Stimulated activated CD4-positive, alpha-beta T cell treated with anti-CD3 and anti-CD28 coated beads, Interleukin-15, amount 100 ng/mL, for 1 hour (primary cell): ENCODE results near the gene RAB5A.
"Not testable (repeated sequence)": the region's sequence is repeated elsewhere in the genome, so short reads cannot be mapped to it uniquely, and the experiment has no call there.

Source experiments
- DNase-seq, 2 donors: peaks; one replicate each; pipeline ENCODE4 v3.0.0-alpha.2; 2020; ENCODE audit warnings: low read depth in 1 of 2, low spot score in 1 of 2

RAB5A gene

GRCh38 chr3:19947549-19948225 lies 790 bp downstream of the RAB5A start:
- DNase-seq = peak; percentile 9 to 21

- DNase-seq = no peak
These were observed 1.3 kb downstream of the RAB5A start for GRCh38 chr3:19948226-19948591.

- no peak for DNase-seq
These were observed 3.4 kb downstream of the RAB5A start for GRCh38 chr3:19950316-19950715.

- DNase-seq = no peak
These were observed 7.8 kb downstream of the RAB5A start for GRCh38 chr3:19954676-19955075.

GRCh38 chr3:19957354-19957753 lies 10.5 kb downstream of the RAB5A start:
- DNase-seq = not testable (repeated sequence)

- DNase-seq = no peak
These were observed 12.6 kb downstream of the RAB5A start for GRCh38 chr3:19959505-19959904.

GRCh38 chr3:19960696-19961095 lies 13.8 kb downstream of the RAB5A start:
- no peak for DNase-seq

GRCh38 chr3:19961960-19962359 lies 15.1 kb downstream of the RAB5A start:
- DNase-seq = no peak

GRCh38 chr3:19967208-19967607 lies 20.3 kb downstream of the RAB5A start:
- no peak for DNase-seq

GRCh38 chr3:19967812-19968211 lies 20.9 kb downstream of the RAB5A start:
- DNase-seq = no peak

GRCh38 chr3:19970327-19970726 lies 23.4 kb downstream of the RAB5A start:
- no peak for DNase-seq

GRCh38 chr3:19972054-19972453 lies 25.2 kb downstream of the RAB5A start:
- DNase-seq = no peak

GRCh38 chr3:19988904-19989303 lies 42.0 kb downstream of the RAB5A start:
- not testable (repeated sequence) for DNase-seq

- DNase-seq = no peak
These were observed 47.9 kb downstream of the RAB5A start for GRCh38 chr3:19994796-19995195.

- DNase-seq = no peak
These were observed 50.6 kb downstream of the RAB5A start for GRCh38 chr3:19997502-19997901.

GRCh38 chr3:20001932-20002331 lies 55.0 kb downstream of the RAB5A start:
- DNase-seq = no peak

- no peak for DNase-seq
These were observed 61.1 kb downstream of the RAB5A start for GRCh38 chr3:20007960-20008359.

- no peak for DNase-seq
These were observed 61.7 kb downstream of the RAB5A start for GRCh38 chr3:20008646-20009045.

GRCh38 chr3:20012164-20012563 lies 65.3 kb downstream of the RAB5A start, which contains the start of gene PP2D1:
TSS of gene PP2D1 (minus strand) at chr3:20012264. CDS start at chr3:20012072, 192 bp downstream.
- no peak for DNase-seq

GRCh38 chr3:20013396-20013795 lies 66.5 kb downstream of the RAB5A start:
- no peak for DNase-seq

GRCh38 chr3:20015525-20015924 lies 68.6 kb downstream of the RAB5A start:
- DNase-seq = no peak

- not testable (repeated sequence) for DNase-seq
These were observed 69.2 kb downstream of the RAB5A start for GRCh38 chr3:20016076-20016475.

GRCh38 chr3:20022954-20023622 lies 76.2 kb downstream of the RAB5A start:
- no peak for DNase-seq
